Astrocyte (in vitro differentiated cells and primary cell): ENCODE data around the gene PLA2G4A. TPM values are rescaled to one million over a fixed set of nuclear protein-coding genes. Genes with fewer than 3 reads are reported as not detected.

Source experiments
- DNase-seq: peaks from one replicate; pipeline ENCODE4 v3.0.0-alpha.2; 2010; ENCODE audit warnings: low read depth
- FAIRE-seq: peaks from 2 replicates; lab custom pipeline; 2011; peaks lifted over from hg19 to GRCh38; lab: Jason Lieb, UNC
- H2AFZ ChIP-seq: 2 replicates; pipeline ENCODE4 v1.6.0; 2012; ENCODE audit warnings: low read depth, low read length, inconsistent platforms
- H3K27ac ChIP-seq: 2 replicates; pipeline ENCODE4 v1.5.1; 2011; ENCODE audit warnings: low read depth, low read length, inconsistent platforms
- H3K27me3 ChIP-seq: 2 replicates; pipeline ENCODE4 v1.6.0; 2011; ENCODE audit warnings: low read length, inconsistent platforms; ENCODE audit not compliant: insufficient read depth
- H3K36me3 ChIP-seq: 2 replicates; pipeline ENCODE4 v1.5.1; 2011; ENCODE audit warnings: low read length, inconsistent platforms; ENCODE audit not compliant: insufficient read depth
- H3K4me1 ChIP-seq: 2 replicates; pipeline ENCODE4 v1.5.1; 2011; ENCODE audit warnings: low read length, inconsistent platforms; ENCODE audit not compliant: insufficient read depth
- H3K4me2 ChIP-seq: 2 replicates; pipeline ENCODE4 v1.6.0; 2012; ENCODE audit warnings: low read length, inconsistent platforms
- H3K4me3 ChIP-seq: 2 replicates; pipeline ENCODE4 v1.5.1; 2011; ENCODE audit warnings: low read depth, mild to moderate bottlenecking, low read length, inconsistent platforms; ENCODE audit not compliant: insufficient read depth
- H3K79me2 ChIP-seq: 2 replicates; pipeline ENCODE4 v1.6.0; 2012; ENCODE audit warnings: mild to moderate bottlenecking, low read length, inconsistent platforms; ENCODE audit not compliant: insufficient read depth
- H3K9ac ChIP-seq: 2 replicates; pipeline ENCODE4 v1.6.0; 2012; ENCODE audit warnings: mild to moderate bottlenecking, low read length, inconsistent platforms
- H3K9me3 ChIP-seq: 2 replicates; pipeline ENCODE4 v1.5.1; 2012; ENCODE audit warnings: low read depth, mild to moderate bottlenecking, low read length, inconsistent platforms; ENCODE audit not compliant: insufficient read depth
- H4K20me1 ChIP-seq: 2 replicates; pipeline ENCODE4 v1.6.0; 2012; ENCODE audit warnings: low read length, inconsistent platforms; ENCODE audit not compliant: insufficient read depth
- H3K27ac Mint-ChIP-seq: one replicate; pipeline ENCODE4 v1.8.0; 2021; ENCODE audit warnings: mild to moderate bottlenecking, mixed read lengths; ENCODE audit not compliant: unreplicated experiment
- H3K27me3 Mint-ChIP-seq: one replicate; pipeline ENCODE4 v1.8.0; 2021; ENCODE audit warnings: low read depth, mixed read lengths; ENCODE audit not compliant: unreplicated experiment
- H3K36me3 Mint-ChIP-seq: one replicate; pipeline ENCODE4 v1.8.0; 2021; ENCODE audit warnings: low read depth, mixed read lengths; ENCODE audit not compliant: unreplicated experiment
- H3K4me1 Mint-ChIP-seq: one replicate; pipeline ENCODE4 v1.8.0; 2021; ENCODE audit warnings: low read depth, mixed read lengths; ENCODE audit not compliant: unreplicated experiment
- H3K4me3 Mint-ChIP-seq: one replicate; pipeline ENCODE4 v1.8.0; 2021; ENCODE audit warnings: mild to moderate bottlenecking, moderate library complexity, mixed read lengths; ENCODE audit not compliant: unreplicated experiment
- H3K9me3 Mint-ChIP-seq: one replicate; pipeline ENCODE4 v1.8.0; 2021; ENCODE audit warnings: mild to moderate bottlenecking, mixed read lengths; ENCODE audit not compliant: unreplicated experiment
- EZH2 ChIP-seq: IDR thresholded peaks from 2 replicates; pipeline ENCODE4 v1.6.1; 2012; ENCODE audit warnings: mild to moderate bottlenecking, low read length, inconsistent platforms; ENCODE audit not compliant: insufficient read depth
- total RNA-seq: library from RNA; stranded (reverse); gene quantifications from 2 replicates; pipeline ENCODE4 v1.2.1, GENCODE V29; 2021
- TF ChIP-seq, protein P1 (sequence below): IDR thresholded peaks from 2 replicates; pipeline ENCODE4 v1.5.1; 2011; ENCODE audit warnings: low read depth, mild to moderate bottlenecking, inconsistent platforms, low read length, moderate library complexity; ENCODE audit not compliant: insufficient read depth

Gene PLA2G4A
- total RNA-seq, 1 donor from 2014 or later = 1.4 TPM

DNA sequence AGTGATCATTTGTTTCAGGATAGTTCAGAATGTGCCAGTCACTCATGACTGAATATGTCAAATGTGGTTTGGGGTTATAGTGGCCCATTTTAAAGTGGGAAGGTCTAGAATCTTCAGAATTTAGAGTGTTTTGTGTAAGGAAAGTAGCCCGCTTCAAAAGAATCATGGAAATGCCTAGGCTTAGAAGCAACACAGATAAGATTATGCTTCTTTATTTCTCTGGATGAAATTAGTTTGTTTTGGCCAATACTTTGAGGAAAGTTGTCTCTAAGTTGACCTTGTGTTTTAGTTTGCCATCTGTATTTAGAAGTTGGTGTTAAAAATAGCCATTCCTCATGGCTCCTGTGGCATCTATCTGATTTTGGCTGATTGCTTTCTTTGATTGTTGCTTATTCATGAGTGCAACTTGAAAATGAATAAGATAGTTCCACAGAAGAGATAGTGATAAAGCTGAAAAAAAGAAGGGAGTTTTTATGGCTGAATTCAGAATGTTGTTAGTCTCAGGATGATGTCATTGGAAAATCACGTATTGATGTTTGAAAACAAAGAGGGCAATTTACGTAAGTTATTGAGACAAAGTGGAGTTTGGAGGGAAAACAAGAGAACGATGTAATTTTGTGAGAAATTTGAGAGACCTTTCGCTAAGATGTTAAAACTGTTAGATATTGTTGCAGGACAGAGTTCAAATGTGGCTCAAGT is 71.9 kb downstream of the PLA2G4A start:
- DNase-seq (no peak), FAIRE-seq (no peak)
- H3K36me3 Mint-ChIP-seq = no peaks in the 10 kb centered on the region
- TF ChIP-seq EZH2 = no peak
- TF ChIP-seq, protein P1, sequence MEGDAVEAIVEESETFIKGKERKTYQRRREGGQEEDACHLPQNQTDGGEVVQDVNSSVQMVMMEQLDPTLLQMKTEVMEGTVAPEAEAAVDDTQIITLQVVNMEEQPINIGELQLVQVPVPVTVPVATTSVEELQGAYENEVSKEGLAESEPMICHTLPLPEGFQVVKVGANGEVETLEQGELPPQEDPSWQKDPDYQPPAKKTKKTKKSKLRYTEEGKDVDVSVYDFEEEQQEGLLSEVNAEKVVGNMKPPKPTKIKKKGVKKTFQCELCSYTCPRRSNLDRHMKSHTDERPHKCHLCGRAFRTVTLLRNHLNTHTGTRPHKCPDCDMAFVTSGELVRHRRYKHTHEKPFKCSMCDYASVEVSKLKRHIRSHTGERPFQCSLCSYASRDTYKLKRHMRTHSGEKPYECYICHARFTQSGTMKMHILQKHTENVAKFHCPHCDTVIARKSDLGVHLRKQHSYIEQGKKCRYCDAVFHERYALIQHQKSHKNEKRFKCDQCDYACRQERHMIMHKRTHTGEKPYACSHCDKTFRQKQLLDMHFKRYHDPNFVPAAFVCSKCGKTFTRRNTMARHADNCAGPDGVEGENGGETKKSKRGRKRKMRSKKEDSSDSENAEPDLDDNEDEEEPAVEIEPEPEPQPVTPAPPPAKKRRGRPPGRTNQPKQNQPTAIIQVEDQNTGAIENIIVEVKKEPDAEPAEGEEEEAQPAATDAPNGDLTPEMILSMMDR = no peak
- Histone ChIP-seq H3K9me3 (no peaks in the 10 kb centered on the region), H3K27ac (no peak overlapping the region), H3K27me3 (no peaks in the 10 kb centered on the region), H4K20me1 (no peaks in the 10 kb centered on the region), H3K79me2 (no peaks in the 10 kb centered on the region), H3K4me1 (peaks cover 3% of the 10 kb centered on the region), H3K9ac (no peak overlapping the region), H3K36me3 (no peaks in the 10 kb centered on the region), H3K4me2 (no peak overlapping the region), H2AFZ (no peak overlapping the region), H3K4me3 (no peak overlapping the region)
- H3K4me3 Mint-ChIP-seq = no peak overlapping the region
- H3K9me3 Mint-ChIP-seq = no peaks in the 10 kb centered on the region
- H3K27me3 Mint-ChIP-seq = no peaks in the 10 kb centered on the region
- peaks cover 12% of the 10 kb centered on the region for H3K4me1 Mint-ChIP-seq
- H3K27ac Mint-ChIP-seq = no peak overlapping the region

DNA sequence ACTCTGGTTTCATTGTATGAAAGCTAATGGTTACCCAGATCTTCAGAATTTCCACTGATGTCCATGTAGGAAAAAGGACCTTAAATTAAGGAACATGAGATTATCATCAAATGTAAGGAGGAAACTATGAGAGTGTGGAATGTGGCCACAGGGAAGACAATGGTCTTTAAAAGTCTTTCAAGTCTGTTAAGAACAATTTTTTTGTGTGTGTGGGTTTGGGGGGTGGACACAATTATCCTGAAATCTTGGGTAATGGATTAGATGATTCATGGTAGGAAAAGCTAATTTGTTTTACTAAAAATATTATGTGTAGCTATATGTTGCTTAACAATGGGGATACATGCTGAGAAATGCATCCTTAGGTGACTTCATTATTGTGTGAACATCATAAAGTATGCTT is 72.9 kb downstream of the PLA2G4A start:
- H3K36me3 Mint-ChIP-seq = no peaks in the 10 kb centered on the region
- Histone ChIP-seq H3K36me3 (no peaks in the 10 kb centered on the region), H2AFZ (no peak overlapping the region), H3K27me3 (no peaks in the 10 kb centered on the region), H3K4me2 (no peak overlapping the region), H3K4me3 (no peak overlapping the region), H3K9me3 (no peaks in the 10 kb centered on the region), H3K27ac (no peak overlapping the region), H3K79me2 (no peaks in the 10 kb centered on the region), H3K4me1 (no peaks in the 10 kb centered on the region), H4K20me1 (no peaks in the 10 kb centered on the region), H3K9ac (no peak overlapping the region)
- H3K4me1 Mint-ChIP-seq = peaks cover 6% of the 10 kb centered on the region
- H3K27me3 Mint-ChIP-seq = no peaks in the 10 kb centered on the region
- H3K27ac Mint-ChIP-seq = no peak overlapping the region
- no peak for TF ChIP-seq EZH2
- TF ChIP-seq, protein P1 = no peak
- FAIRE-seq = no peak
- DNase-seq = peak; percentile 44
- no peak overlapping the region for H3K4me3 Mint-ChIP-seq
- no peaks in the 10 kb centered on the region for H3K9me3 Mint-ChIP-seq

DNA sequence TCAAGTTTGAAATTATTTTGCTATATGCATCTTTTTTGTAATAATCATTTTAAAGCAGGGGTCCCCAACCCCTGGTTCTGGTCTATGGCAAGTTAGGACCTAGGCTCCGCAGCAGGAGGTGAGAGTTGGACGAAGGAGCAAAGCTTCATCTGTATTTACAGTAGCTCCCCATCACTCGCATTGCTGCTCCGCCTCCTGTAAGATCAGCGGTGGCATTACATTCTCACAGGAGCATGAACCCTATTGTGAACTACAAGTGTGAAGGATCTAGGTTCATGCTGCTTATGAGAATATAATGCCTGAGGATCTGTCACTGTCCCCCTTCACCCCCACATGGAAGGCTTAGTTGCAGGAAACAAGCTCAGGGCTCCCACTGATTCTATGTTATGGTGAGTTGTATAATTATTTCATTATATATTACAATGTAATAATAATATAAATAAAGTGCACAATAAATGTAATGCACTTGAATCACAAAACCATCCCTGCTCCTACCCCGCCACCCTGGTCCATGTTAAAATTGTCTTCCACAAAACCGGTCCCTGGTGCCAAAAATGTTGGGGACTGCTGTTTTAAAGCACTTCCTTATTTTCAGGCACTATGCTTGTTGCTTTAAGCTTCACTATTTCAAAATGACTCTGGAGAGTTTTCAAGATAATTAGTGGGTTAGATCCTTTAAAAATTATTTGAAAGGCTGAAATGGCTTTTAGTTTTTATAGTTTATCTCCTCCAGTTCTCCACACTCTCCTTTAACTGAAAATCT is 74.8 kb downstream of the PLA2G4A start:
- Histone ChIP-seq H3K27ac (no peak overlapping the region), H3K36me3 (no peaks in the 10 kb centered on the region), H3K79me2 (no peaks in the 10 kb centered on the region), H3K4me3 (no peak overlapping the region), H3K4me1 (no peaks in the 10 kb centered on the region), H2AFZ (no peak overlapping the region), H3K27me3 (no peaks in the 10 kb centered on the region), H3K9ac (no peak overlapping the region), H4K20me1 (no peaks in the 10 kb centered on the region), H3K9me3 (no peaks in the 10 kb centered on the region), H3K4me2 (no peak overlapping the region)
- H3K4me3 Mint-ChIP-seq = no peak overlapping the region
- no peaks in the 10 kb centered on the region for H3K9me3 Mint-ChIP-seq
- no peak overlapping the region for H3K27ac Mint-ChIP-seq
- no peak for TF ChIP-seq EZH2
- TF ChIP-seq, protein P1 = no peak
- H3K36me3 Mint-ChIP-seq = no peaks in the 10 kb centered on the region
- peaks cover 5% of the 10 kb centered on the region for H3K4me1 Mint-ChIP-seq
- FAIRE-seq (no peak), DNase-seq (no peak)
- H3K27me3 Mint-ChIP-seq = no peaks in the 10 kb centered on the region
